ENCODE measurements around the gene STUB1. TPM values are rescaled to one million over a fixed set of nuclear protein-coding genes. Genes with fewer than 3 reads are reported as not detected.

STUB1 gene
- total RNA-seq, 1 experiment from 2014 or later: 102 TPM

DNA sequence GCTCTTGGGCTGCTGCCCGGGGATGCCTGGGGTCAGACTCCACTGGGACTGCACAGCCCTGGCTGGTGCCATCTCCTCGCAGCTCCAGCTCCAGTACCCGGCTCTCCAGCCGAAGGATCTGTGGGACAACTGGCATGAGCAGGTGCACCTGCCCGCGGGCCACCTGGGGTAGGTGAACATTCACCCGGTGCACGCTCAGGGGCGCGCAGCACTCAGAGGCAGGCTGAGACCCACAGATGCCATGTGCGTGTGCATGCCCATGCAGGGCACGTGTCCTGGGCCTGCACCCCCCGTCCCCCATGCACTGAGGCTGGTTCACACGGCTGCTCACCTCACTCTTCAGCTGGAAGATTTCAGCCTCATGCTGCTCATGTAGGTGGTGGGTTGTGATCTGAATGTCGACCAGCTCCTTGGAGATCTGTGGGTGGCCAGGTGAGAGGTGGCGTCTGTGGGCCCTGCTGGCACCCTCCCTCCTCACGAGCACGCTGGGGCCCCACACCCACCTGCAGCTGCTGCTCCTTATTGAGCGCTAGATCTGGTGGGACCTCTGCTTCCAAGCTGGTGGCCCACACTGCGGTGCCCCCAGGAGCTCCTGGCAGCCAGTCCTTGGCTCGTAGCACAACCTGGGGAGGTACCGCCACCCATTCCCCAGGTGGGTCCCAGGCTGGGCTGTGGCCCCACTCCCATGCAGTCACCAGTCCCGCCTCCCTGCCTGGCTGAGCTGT is 45.4 kb downstream of the STUB1 start:
- Mint-ChIP-seq H3K27ac (no peak overlapping the region), H3K4me1 (no peaks in the 10 kb centered on the region), H3K4me3 (peak overlapping the region in 1 of 2 experiments; percentile 40; a peak in 1 of 5 replicates), H3K9me3 (no peaks in the 10 kb centered on the region), H3K27me3 (ENCODE audit: low read depth) (peaks cover 14% of the 10 kb centered on the region), H3K36me3 (ENCODE audit: insufficient read depth in 1 of 3, low read depth in 3 of 3) (peaks cover 0 to 5% (median 3%) of the 10 kb centered on the region in 3 experiments; a peak in 1 of 7 replicates)
- Histone ChIP-seq H3K56ac (ENCODE audit: insufficient read length, low read depth, low read length) (no peak overlapping the region), H4K5ac (ENCODE audit: insufficient read length, low read depth, low read length) (no peak overlapping the region), H2AK5ac (ENCODE audit: insufficient read length, low read length) (no peak overlapping the region), H2BK5ac (ENCODE audit: insufficient read length, low read length) (no peak overlapping the region), H3K23ac (ENCODE audit: insufficient read length, low read depth, low read length) (no peak overlapping the region), H3K14ac (ENCODE audit: insufficient read depth, low read length) (no peak overlapping the region), H2AFZ (ENCODE audit: low read length) (no peak overlapping the region), H3T11ph (ENCODE audit: low read length) (no peak overlapping the region), H3K9ac (ENCODE audit: extremely low read depth, insufficient read length, low read length) (no peak overlapping the region), H2BK15ac (ENCODE audit: low read depth, low read length) (no peak overlapping the region), H3K79me2 (ENCODE audit: insufficient read depth, low read length) (no peaks in the 10 kb centered on the region), H3K4me1 (ENCODE audit: insufficient read depth, low read length) (no peaks in the 10 kb centered on the region), H3K9me3 (ENCODE audit: control insufficient read depth, low read depth, low read length) (no peaks in the 10 kb centered on the region), H3K18ac (ENCODE audit: insufficient read length, low read depth, low read length) (no peak overlapping the region), H4K8ac (replicated peaks; ENCODE audit: insufficient read length, low read depth, low read length) (no peak overlapping the region), H3K23me2 (ENCODE audit: insufficient read length, low read depth, low read length, poor library complexity, severe bottlenecking) (peaks cover 13% of the 10 kb centered on the region), H3K27me3 (ENCODE audit: insufficient read depth, low read length) (no peaks in the 10 kb centered on the region), H3K79me1 (ENCODE audit: insufficient read depth, low read depth, low read length, poor library complexity, severe bottlenecking) (no peaks in the 10 kb centered on the region), H4K91ac (ENCODE audit: insufficient read length, low read depth, low read length) (no peak overlapping the region), H2BK20ac (ENCODE audit: low read depth, low read length, poor library complexity, severe bottlenecking) (no peak overlapping the region), H4K20me1 (ENCODE audit: control insufficient read depth, insufficient read depth, insufficient read length) (no peaks in the 10 kb centered on the region), H3K4me2 (ENCODE audit: insufficient read depth, insufficient read length, low read length) (no peak overlapping the region), H2BK120ac (ENCODE audit: low read depth, low read length, poor library complexity, severe bottlenecking) (no peak overlapping the region), H2BK12ac (ENCODE audit: insufficient read length, low read depth, low read length) (no peak overlapping the region), H3K27ac (ENCODE audit: insufficient read length, low read depth, low read length) (no peak overlapping the region), H3K4ac (ENCODE audit: low read depth, low read length) (no peak overlapping the region)
- TF ChIP-seq CTCF (conservative IDR thresholded peaks at IDR 0.05): no peak
- DNase-seq: no peak
- WGBS (ENCODE audit: extremely low coverage, insufficient read length, low lambda C conversion rate): no CpG with 5 or more reads among the region's 23 CpGs

Measured in H9 (cell line).